PC-3 (cell line): ENCODE data around the gene CEP152. TPM values are rescaled to one million over a fixed set of nuclear protein-coding genes. Genes with fewer than 3 reads are reported as not detected.

Experiments used
- ATAC-seq: fragments of 200-7000 bp; cut with Tn5 transposase; 2 replicates; pipeline ENCODE4 v1.9.1; 2020; ENCODE audit warnings: mild to moderate bottlenecking, moderate library complexity
- BruUV-seq: library from RNA; stranded (reverse); fragments of 400-500 nt; replicated peaks from 2 replicates; lab custom pipeline; 2021; lab: Mats Ljungman, UMichigan
- CTCF ChIA-PET: fragments of 300-600 bp; sonication (Branson Sonifier 250); formaldehyde crosslinking; loops from one replicate; lab custom pipeline; 2022; ENCODE audit warnings: antibody characterized with exemption; lab: Charles Lee
- POLR2A ChIA-PET: fragments of 300-600 bp; sonication (Branson Sonifier 250); formaldehyde crosslinking; loops from one replicate; lab custom pipeline; 2022; ENCODE audit warnings: antibody characterized with exemption; ENCODE audit not compliant: unreplicated experiment; lab: Charles Lee
- DNase-seq: peaks from one replicate; pipeline ENCODE4 v3.0.0-alpha.2; 2015
- H2AFZ ChIP-seq: fragments of 300-600 bp; sonication (generic); 2 replicates; pipeline ENCODE4 v1.6.0; 2016; ENCODE audit warnings: antibody characterized with exemption, low read length
- H3F3A ChIP-seq: fragments of 300-600 bp; sonication (generic); one replicate; pipeline ENCODE4 v1.6.0; 2017; ENCODE audit warnings: antibody characterized with exemption, low read length, control low read depth, mild to moderate bottlenecking; ENCODE audit not compliant: unreplicated experiment
- H3K27ac ChIP-seq: fragments of 300-600 bp; sonication (generic); 2 replicates; pipeline ENCODE4 v1.5.1; 2016; ENCODE audit warnings: mild to moderate bottlenecking, low read length
- H3K27me3 ChIP-seq: fragments of 300-600 bp; sonication (generic); 2 replicates; pipeline ENCODE4 v1.6.1; 2016; ENCODE audit warnings: low read length, mixed read lengths
- H3K36me3 ChIP-seq: fragments of 300-600 bp; sonication (generic); 2 replicates; pipeline ENCODE4 v1.6.1; 2016; ENCODE audit warnings: low read depth, mixed run types, low read length, mixed read lengths
- H3K4me1 ChIP-seq: fragments of 300-600 bp; sonication (generic); 2 replicates; pipeline ENCODE4 v1.5.1; 2016; ENCODE audit warnings: low read length; ENCODE audit not compliant: insufficient read depth
- H3K4me2 ChIP-seq: fragments of 300-600 bp; sonication (generic); 2 replicates; pipeline ENCODE4 v1.6.0; 2016; ENCODE audit warnings: low read length
- H3K4me3 ChIP-seq: fragments of 300-600 bp; sonication (generic); 2 replicates; pipeline ENCODE4 v1.5.1; 2016; ENCODE audit warnings: mild to moderate bottlenecking, low read length, mixed read lengths
- H3K79me2 ChIP-seq: fragments of 300-600 bp; sonication (generic); 2 replicates; pipeline ENCODE4 v1.6.1; 2017; ENCODE audit warnings: low read length, mixed read lengths
- H3K9ac ChIP-seq: fragments of 300-600 bp; sonication (generic); 2 replicates; pipeline ENCODE4 v1.6.0; 2016; ENCODE audit warnings: mild to moderate bottlenecking, low read length
- H3K9me2 ChIP-seq: fragments of 300-600 bp; sonication (generic); replicated peaks from 2 replicates; pipeline ENCODE4 v1.6.1; 2016; ENCODE audit warnings: mixed run types, low read length, mixed read lengths
- H3K9me3 ChIP-seq: fragments of 300-600 bp; sonication (generic); 2 replicates; pipeline ENCODE4 v1.6.1; 2016; ENCODE audit warnings: low read length, mixed read lengths
- H4K20me1 ChIP-seq: fragments of 300-600 bp; sonication (generic); 2 replicates; pipeline ENCODE4 v1.6.1; 2016; ENCODE audit warnings: low read length, mixed read lengths
- EZH2 ChIP-seq: fragments of 300-600 bp; sonication (generic); IDR thresholded peaks from one replicate; pipeline ENCODE4 v1.6.1; 2017; ENCODE audit warnings: antibody characterized with exemption, mild to moderate bottlenecking, low read length; ENCODE audit not compliant: unreplicated experiment
- EZH2phosphoT487 ChIP-seq: fragments of 300-600 bp; sonication (generic); IDR thresholded peaks from 2 replicates; pipeline ENCODE4 v1.6.1; 2018; ENCODE audit warnings: mild to moderate bottlenecking, antibody characterized with exemption, low read length, borderline replicate concordance
- intact Hi-C: fragments of 100-400 bp; cut with micrococcal nuclease; formaldehyde crosslinking; loops from 2 replicates; pipeline ENCODE4 v1.9.0; 2023
- total RNA-seq: library from RNA; depleted of rRNA; stranded (reverse); fragments of >200 nt; gene quantifications from 2 replicates; pipeline ENCODE4 v1.2.3, GENCODE V29; 2014
- TF ChIP-seq, protein P1 (sequence below): fragments of 300-600 bp; sonication (generic); conservative IDR thresholded peaks from 2 replicates; pipeline ENCODE4 v1.5.1; 2017; ENCODE audit warnings: antibody characterized with exemption, low read depth, mild to moderate bottlenecking, low read length

CEP152 gene
- total RNA-seq, 1 experiment from 2014 or later, result 7.5 TPM

DNA sequence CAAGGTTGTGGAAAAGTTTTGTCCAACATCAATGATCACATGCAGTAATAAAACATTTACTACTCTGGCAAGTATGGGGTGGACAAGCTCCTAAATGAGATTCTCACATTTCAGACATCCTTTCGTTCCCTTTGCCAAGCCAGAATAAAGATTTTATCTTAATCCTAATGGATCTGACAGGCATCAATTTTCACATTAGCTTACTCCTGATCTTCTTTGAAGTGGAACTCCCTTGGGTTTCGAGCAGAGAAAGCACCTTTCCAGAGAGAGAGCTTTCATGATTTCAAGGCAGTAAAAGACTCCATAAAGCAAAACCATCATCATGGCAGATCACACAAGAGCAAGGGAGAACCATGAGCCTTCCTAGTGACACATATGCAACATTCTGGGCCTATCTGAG, 39.8 kb upstream of the CEP152 start:
- no peak for ATAC-seq
- intact Hi-C loops, result no loop called here

DNA sequence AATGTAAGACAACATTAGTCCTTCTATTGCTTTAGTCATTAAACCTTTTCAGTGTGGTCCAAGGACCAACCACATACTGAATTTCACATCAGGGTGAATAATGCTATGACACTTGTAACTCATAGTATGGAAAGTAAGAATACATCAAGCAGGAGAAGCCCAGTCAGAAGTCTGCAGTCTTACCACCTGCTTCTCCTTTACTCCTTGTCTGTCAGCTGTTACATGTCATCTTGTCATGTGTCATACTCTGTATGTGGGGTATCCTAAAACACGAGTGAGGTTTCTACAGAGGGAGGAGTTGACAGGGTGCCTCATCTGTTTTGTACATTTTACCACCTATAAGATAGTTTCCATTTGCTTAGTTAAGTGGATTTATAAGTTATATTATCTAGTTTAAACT, 34.3 kb upstream of the CEP152 start:
- Histone ChIP-seq H3K4me1 (no peaks in the 10 kb centered on the region), H3K4me2 (no peak overlapping the region), H3K27me3 (no peaks in the 10 kb centered on the region), H3K27ac (no peak overlapping the region), H2AFZ (no peak overlapping the region), H4K20me1 (no peaks in the 10 kb centered on the region), H3F3A (no peaks in the 10 kb centered on the region), H3K9me2 (no peaks in the 10 kb centered on the region), H3K4me3 (no peak overlapping the region), H3K9me3 (no peaks in the 10 kb centered on the region), H3K79me2 (no peaks in the 10 kb centered on the region), H3K36me3 (no peaks in the 10 kb centered on the region), H3K9ac (no peak overlapping the region)
- TF ChIP-seq EZH2, result no peak
- TF ChIP-seq, protein P1, sequence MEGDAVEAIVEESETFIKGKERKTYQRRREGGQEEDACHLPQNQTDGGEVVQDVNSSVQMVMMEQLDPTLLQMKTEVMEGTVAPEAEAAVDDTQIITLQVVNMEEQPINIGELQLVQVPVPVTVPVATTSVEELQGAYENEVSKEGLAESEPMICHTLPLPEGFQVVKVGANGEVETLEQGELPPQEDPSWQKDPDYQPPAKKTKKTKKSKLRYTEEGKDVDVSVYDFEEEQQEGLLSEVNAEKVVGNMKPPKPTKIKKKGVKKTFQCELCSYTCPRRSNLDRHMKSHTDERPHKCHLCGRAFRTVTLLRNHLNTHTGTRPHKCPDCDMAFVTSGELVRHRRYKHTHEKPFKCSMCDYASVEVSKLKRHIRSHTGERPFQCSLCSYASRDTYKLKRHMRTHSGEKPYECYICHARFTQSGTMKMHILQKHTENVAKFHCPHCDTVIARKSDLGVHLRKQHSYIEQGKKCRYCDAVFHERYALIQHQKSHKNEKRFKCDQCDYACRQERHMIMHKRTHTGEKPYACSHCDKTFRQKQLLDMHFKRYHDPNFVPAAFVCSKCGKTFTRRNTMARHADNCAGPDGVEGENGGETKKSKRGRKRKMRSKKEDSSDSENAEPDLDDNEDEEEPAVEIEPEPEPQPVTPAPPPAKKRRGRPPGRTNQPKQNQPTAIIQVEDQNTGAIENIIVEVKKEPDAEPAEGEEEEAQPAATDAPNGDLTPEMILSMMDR, result no peak
- TF ChIP-seq EZH2phosphoT487, result no peak
- intact Hi-C loops, result no loop called here
- ChIA-PET CTCF (no interaction called here), POLR2A (no interaction called here)
- no peak for ATAC-seq
- DNase-seq, result no peak
- BruUV-seq, result no TSS peak

More for the DNA sequence above, 39.8 kb upstream of the CEP152 start:
- H3K4me3 ChIP-seq, result no peak overlapping the region
- BruUV-seq, result no TSS peak
- H3K27ac ChIP-seq, result no peak overlapping the region
- ChIA-PET POLR2A (no interaction called here), CTCF (no interaction called here)
- H3K36me3 ChIP-seq, result no peaks in the 10 kb centered on the region
- TF ChIP-seq EZH2phosphoT487 (no peak), EZH2 (no peak)
- TF ChIP-seq, protein P1, result no peak
- no peaks in the 10 kb centered on the region for H3K79me2 ChIP-seq
- no peaks in the 10 kb centered on the region for H3F3A ChIP-seq
- no peak overlapping the region for H2AFZ ChIP-seq
- no peaks in the 10 kb centered on the region for H4K20me1 ChIP-seq
- no peak overlapping the region for H3K9ac ChIP-seq
- H3K4me2 ChIP-seq, result no peak overlapping the region
- no peak for DNase-seq
- H3K9me3 ChIP-seq, result no peaks in the 10 kb centered on the region
- no peaks in the 10 kb centered on the region for H3K9me2 ChIP-seq
- H3K4me1 ChIP-seq, result peaks cover 5% of the 10 kb centered on the region
- no peaks in the 10 kb centered on the region for H3K27me3 ChIP-seq

DNA sequence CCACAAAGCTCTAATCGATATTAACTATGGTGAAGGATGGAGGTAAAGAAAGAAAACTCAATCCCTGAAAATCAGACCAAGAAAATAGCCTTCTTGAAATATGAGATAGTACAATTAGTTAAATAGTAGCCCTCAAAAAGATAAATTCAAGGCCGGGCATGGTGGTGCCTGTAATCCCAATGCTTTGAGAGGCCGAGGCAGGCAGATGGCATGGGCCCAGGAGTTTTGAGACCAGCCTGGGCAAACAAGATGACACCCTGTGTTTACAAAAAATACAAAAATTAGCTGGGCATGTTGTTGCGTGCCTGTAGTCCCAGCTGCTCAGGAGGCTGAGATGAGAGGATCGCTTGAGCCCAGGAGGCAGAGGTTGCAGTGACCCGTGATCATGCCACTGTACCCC, 31.6 kb upstream of the CEP152 start:
- intact Hi-C loops, result no loop called here
- DNase-seq (no peak), ATAC-seq (no peak)
- no peak overlapping the region for H3K9ac ChIP-seq
- H3K79me2 ChIP-seq, result no peaks in the 10 kb centered on the region
- POLR2A ChIA-PET, result no interaction called here
- CTCF ChIA-PET, result no interaction called here
- TF ChIP-seq EZH2, result no peak
- no peak overlapping the region for H3K27ac ChIP-seq
- no TSS peak for BruUV-seq
- H3K4me1 ChIP-seq, result no peaks in the 10 kb centered on the region
- no peaks in the 10 kb centered on the region for H3K27me3 ChIP-seq
- H3K9me2 ChIP-seq, result no peaks in the 10 kb centered on the region
- no peak overlapping the region for H2AFZ ChIP-seq
- H3K36me3 ChIP-seq, result no peaks in the 10 kb centered on the region
- H3F3A ChIP-seq, result no peaks in the 10 kb centered on the region
- H3K4me2 ChIP-seq, result no peak overlapping the region
- no peaks in the 10 kb centered on the region for H3K9me3 ChIP-seq
- H4K20me1 ChIP-seq, result no peaks in the 10 kb centered on the region
- H3K4me3 ChIP-seq, result no peak overlapping the region
